ENCODE results near the gene LGR6. TPM values are rescaled to one million over a fixed set of nuclear protein-coding genes. Genes with fewer than 3 reads are reported as not detected.

The LGR6 gene
- total RNA-seq, 4 donors from 2014 or later, result 0.15 TPM; not detected in 3

- no peak overlapping the region for H3K4me3 ChIP-seq
- no peaks in the 10 kb centered on the region for H3K4me1 ChIP-seq
- H3K27me3 ChIP-seq, result no peaks in the 10 kb centered on the region
- no peaks in the 10 kb centered on the region for H3K36me3 ChIP-seq
- intact Hi-C loops (cut with DNase I; ENCODE audit: low total_unique reads) (no loop called here), in situ Hi-C loops (cut with MboI; ENCODE audit: low sequenced_read_pairs in 4 of 4) (no loop called here)
- TF ChIP-seq, protein P1, sequence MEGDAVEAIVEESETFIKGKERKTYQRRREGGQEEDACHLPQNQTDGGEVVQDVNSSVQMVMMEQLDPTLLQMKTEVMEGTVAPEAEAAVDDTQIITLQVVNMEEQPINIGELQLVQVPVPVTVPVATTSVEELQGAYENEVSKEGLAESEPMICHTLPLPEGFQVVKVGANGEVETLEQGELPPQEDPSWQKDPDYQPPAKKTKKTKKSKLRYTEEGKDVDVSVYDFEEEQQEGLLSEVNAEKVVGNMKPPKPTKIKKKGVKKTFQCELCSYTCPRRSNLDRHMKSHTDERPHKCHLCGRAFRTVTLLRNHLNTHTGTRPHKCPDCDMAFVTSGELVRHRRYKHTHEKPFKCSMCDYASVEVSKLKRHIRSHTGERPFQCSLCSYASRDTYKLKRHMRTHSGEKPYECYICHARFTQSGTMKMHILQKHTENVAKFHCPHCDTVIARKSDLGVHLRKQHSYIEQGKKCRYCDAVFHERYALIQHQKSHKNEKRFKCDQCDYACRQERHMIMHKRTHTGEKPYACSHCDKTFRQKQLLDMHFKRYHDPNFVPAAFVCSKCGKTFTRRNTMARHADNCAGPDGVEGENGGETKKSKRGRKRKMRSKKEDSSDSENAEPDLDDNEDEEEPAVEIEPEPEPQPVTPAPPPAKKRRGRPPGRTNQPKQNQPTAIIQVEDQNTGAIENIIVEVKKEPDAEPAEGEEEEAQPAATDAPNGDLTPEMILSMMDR (IDR thresholded peaks at IDR 0.05 in 4 of 5, conservative IDR thresholded peaks at IDR 0.05 in 1 of 5), result no peak
- TF ChIP-seq POLR2A (IDR thresholded peaks at IDR 0.05), result no peak
- no peaks in the 10 kb centered on the region for H3K9me3 ChIP-seq
- ATAC-seq, result no peak
- H3K27ac ChIP-seq, result no peak overlapping the region
- DNase-seq, result no peak
Observed at GRCh38 chr1:202247837-202248795, 54.5 kb downstream of the LGR6 start.

- in situ Hi-C loops (cut with MboI; ENCODE audit: low sequenced_read_pairs in 4 of 4) (no loop called here), intact Hi-C loops (cut with DNase I; ENCODE audit: low total_unique reads) (no loop called here)
- Histone ChIP-seq H3K36me3 (no peaks in the 10 kb centered on the region), H3K27me3 (no peaks in the 10 kb centered on the region), H3K27ac (no peak overlapping the region), H3K4me1 (no peaks in the 10 kb centered on the region), H3K4me3 (no peak overlapping the region), H3K9me3 (no peaks in the 10 kb centered on the region)
- TF ChIP-seq, protein P1 (IDR thresholded peaks at IDR 0.05 in 4 of 5, conservative IDR thresholded peaks at IDR 0.05 in 1 of 5), result no peak
- TF ChIP-seq POLR2A (IDR thresholded peaks at IDR 0.05), result no peak
- no peak for DNase-seq
- ATAC-seq, result no peak
Observed at GRCh38 chr1:202248861-202249260, 55.3 kb downstream of the LGR6 start.

- no peak for TF ChIP-seq POLR2A (IDR thresholded peaks at IDR 0.05)
- TF ChIP-seq, protein P1 (IDR thresholded peaks at IDR 0.05 in 4 of 5, conservative IDR thresholded peaks at IDR 0.05 in 1 of 5), result no peak
- no peaks in the 10 kb centered on the region for H3K9me3 ChIP-seq
- DNase-seq (no peak), ATAC-seq (no peak)
- no peaks in the 10 kb centered on the region for H3K27me3 ChIP-seq
- H3K36me3 ChIP-seq, result no peaks in the 10 kb centered on the region
- in situ Hi-C loops (cut with MboI; ENCODE audit: low sequenced_read_pairs in 4 of 4), result no loop called here
- no peak overlapping the region for H3K27ac ChIP-seq
- H3K4me1 ChIP-seq, result no peaks in the 10 kb centered on the region
- no peak overlapping the region for H3K4me3 ChIP-seq
- intact Hi-C loops (cut with DNase I; ENCODE audit: low total_unique reads), result no loop called here
Observed at GRCh38 chr1:202249436-202249835, 55.8 kb downstream of the LGR6 start.

GRCh38 chr1:202249846-202250245, 56.2 kb downstream of the LGR6 start:
- TF ChIP-seq, protein P1 (IDR thresholded peaks at IDR 0.05 in 4 of 5, conservative IDR thresholded peaks at IDR 0.05 in 1 of 5), result no peak
- TF ChIP-seq POLR2A (IDR thresholded peaks at IDR 0.05), result no peak
- no peaks in the 10 kb centered on the region for H3K27me3 ChIP-seq
- no peaks in the 10 kb centered on the region for H3K9me3 ChIP-seq
- ATAC-seq, result no peak
- in situ Hi-C loops (cut with MboI; ENCODE audit: low sequenced_read_pairs in 4 of 4) (no loop called here), intact Hi-C loops (cut with DNase I; ENCODE audit: low total_unique reads) (no loop called here)
- no peak overlapping the region for H3K4me3 ChIP-seq
- DNase-seq, result no peak
- H3K4me1 ChIP-seq, result no peaks in the 10 kb centered on the region
- H3K36me3 ChIP-seq, result no peaks in the 10 kb centered on the region
- H3K27ac ChIP-seq, result no peak overlapping the region
